Thyroid gland (tissue), 4 donors: ENCODE measurements around the gene EFCAB8.

Source experiments
- POLR2A ChIP-seq, 2 donors: fragments of 450-650 bp; IDR thresholded peaks; one replicate each; pipeline ENCODE4 v1.6.1; 2017; ENCODE audit warnings: antibody characterized with exemption in 2 of 2, mild to moderate bottlenecking in 2 of 2, moderate library complexity in 1 of 2
- TF ChIP-seq, protein P1 (sequence below), 6 experiments: fragments of 200-600 bp in 3 of 6; fragments of 450-650 bp in 3 of 6; sonication (generic) in 3 of 6; IDR thresholded peaks; one replicate each; pipeline ENCODE4 v1.5.1; 2016 to 2019; ENCODE audit warnings: antibody characterized with exemption in 6 of 6, mild to moderate bottlenecking in 2 of 6, inconsistent platforms in 1 of 6, moderate library complexity in 1 of 6

DNA sequence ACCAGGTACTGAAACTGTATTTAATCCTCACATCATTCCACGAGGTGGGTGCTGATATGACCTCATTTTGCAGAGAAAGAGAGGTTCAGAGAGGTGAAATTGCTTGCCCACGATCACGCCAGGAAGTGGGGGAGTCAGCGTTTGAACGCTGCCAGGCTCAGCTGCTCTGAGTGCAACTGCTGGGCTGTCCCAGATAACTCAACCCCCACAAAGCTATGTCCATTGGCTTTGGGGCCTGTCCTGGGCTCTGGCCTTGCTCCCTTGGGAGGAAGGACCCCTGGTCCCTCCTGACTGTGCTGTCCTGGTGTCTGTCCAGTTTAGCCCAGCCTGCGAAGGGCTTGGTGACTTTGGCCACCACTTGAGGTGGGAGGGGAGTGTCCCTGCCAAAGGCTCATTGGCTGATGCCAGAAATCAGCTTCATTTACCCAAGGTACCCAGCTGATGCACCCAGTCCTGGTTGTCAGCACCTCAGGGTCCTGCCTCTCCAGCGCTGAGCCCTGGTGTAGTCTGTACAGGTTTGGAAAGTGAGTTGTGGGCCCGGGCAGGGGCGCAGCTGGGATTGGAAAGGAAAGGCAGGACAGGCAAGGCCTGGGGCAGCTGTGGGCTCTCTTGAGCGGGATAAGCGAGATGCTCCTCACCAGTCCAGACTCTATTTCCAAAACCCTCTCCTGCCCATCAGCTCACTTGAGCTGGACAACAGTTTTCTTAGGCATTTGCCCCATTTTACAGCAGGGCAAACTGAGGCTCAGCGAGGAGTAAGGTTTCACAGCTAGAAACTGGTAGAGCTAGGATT, 107.1 kb downstream of the EFCAB8 start:
- TF ChIP-seq, protein P1, sequence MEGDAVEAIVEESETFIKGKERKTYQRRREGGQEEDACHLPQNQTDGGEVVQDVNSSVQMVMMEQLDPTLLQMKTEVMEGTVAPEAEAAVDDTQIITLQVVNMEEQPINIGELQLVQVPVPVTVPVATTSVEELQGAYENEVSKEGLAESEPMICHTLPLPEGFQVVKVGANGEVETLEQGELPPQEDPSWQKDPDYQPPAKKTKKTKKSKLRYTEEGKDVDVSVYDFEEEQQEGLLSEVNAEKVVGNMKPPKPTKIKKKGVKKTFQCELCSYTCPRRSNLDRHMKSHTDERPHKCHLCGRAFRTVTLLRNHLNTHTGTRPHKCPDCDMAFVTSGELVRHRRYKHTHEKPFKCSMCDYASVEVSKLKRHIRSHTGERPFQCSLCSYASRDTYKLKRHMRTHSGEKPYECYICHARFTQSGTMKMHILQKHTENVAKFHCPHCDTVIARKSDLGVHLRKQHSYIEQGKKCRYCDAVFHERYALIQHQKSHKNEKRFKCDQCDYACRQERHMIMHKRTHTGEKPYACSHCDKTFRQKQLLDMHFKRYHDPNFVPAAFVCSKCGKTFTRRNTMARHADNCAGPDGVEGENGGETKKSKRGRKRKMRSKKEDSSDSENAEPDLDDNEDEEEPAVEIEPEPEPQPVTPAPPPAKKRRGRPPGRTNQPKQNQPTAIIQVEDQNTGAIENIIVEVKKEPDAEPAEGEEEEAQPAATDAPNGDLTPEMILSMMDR (IDR thresholded peaks at IDR 0.05), result no peak
- TF ChIP-seq POLR2A (IDR thresholded peaks at IDR 0.05), result no peak
